H54 (cell line): Measurements from ENCODE around the gene IGFL1.
"Not testable (repeated sequence)": the region's sequence is repeated elsewhere in the genome, so short reads cannot be mapped to it uniquely, and the experiment has no call there.

Experiments used
- DNase-seq: peaks from one replicate; pipeline ENCODE4 v3.0.0; 2011; ENCODE audit warnings: low spot score, mixed read lengths; ENCODE audit not compliant: insufficient read length
- FAIRE-seq: peaks from 3 replicates; lab custom pipeline; 2011; peaks lifted over from hg19 to GRCh38; lab: Jason Lieb, UNC
- POLR2A ChIP-seq: IDR thresholded peaks from 2 replicates; pipeline ENCODE4 v1.6.1; 2011; ENCODE audit warnings: low read depth, mild to moderate bottlenecking, low read length

Gene IGFL1

DNA sequence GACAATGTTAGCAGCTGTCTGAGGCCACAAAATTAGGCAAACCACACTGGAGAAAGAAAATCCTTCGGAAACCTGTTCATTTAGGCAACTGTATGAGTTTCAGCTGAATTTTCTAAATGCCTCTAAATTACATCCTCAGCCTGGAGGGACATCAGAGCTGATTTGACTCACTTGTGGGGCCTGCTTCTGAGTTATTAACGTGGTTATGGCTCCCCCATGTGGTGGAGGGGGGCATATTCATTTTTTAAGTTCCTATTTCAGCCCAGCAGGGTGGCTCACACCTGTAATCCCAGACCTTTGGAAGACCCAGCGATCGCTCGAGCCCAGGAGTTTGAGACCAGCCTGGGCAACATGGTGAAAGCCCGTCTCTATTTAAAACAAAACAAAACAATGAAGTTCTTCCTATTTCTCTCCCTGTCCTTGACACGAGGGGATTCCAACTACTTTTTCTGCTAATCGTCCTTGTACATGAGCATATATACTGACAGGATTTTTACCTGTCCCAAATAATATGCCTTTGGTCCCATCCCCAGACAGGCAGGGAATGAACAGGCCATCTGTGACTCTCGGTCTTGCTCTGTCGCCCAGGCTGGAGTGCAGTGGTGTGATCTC, 35.8 kb downstream of the IGFL1 start:
- DNase-seq, result peak; percentile 35
- FAIRE-seq, result no peak
- TF ChIP-seq POLR2A, result no peak

GRCh38 chr19:46269101-46269500, 39.6 kb downstream of the IGFL1 start:
- no peak for TF ChIP-seq POLR2A
- no peak for DNase-seq
- no peak for FAIRE-seq

- DNase-seq (no peak), FAIRE-seq (no peak)
- no peak for TF ChIP-seq POLR2A
Measured at GRCh38 chr19:46270521-46271256, 41.1 kb downstream of the IGFL1 start.

- FAIRE-seq (no peak), DNase-seq (peak; percentile 23)
- no peak for TF ChIP-seq POLR2A
Measured at GRCh38 chr19:46271481-46272197, 42.1 kb downstream of the IGFL1 start.

- not testable (repeated sequence) for DNase-seq, FAIRE-seq
Measured at GRCh38 chr19:46273931-46274330, 44.4 kb downstream of the IGFL1 start.

GRCh38 chr19:46279177-46279576, 49.6 kb downstream of the IGFL1 start:
- DNase-seq (no peak), FAIRE-seq (no peak)
- TF ChIP-seq POLR2A, result no peak
